SK-N-SH (cell line): ENCODE data around the gene CCKAR. TPM values are rescaled to one million over a fixed set of nuclear protein-coding genes. Genes with fewer than 3 reads are reported as not detected.

Experiments used
- CTCF ChIA-PET: fragments of 300-600, 350-600 bp; formaldehyde crosslinking; extraction: SDS; loops from one replicate; lab custom pipeline; 2021; lab: Yijun Ruan, JAX
- POLR2A ChIA-PET: fragments of 350-600 bp; sonication (Branson Sonifier 250); formaldehyde crosslinking; extraction: SDS; loops from one replicate; lab custom pipeline; 2020; ENCODE audit warnings: antibody characterized with exemption, inconsistent platforms; lab: Yijun Ruan, JAX
- DNase-seq: peaks from one replicate; pipeline ENCODE4 v3.0.0; 2012
- H2AFZ ChIP-seq: fragments of 200-600 bp; sonication (generic); 2 replicates; pipeline ENCODE4 v1.8.1; 2016; ENCODE audit warnings: antibody characterized with exemption, mild to moderate bottlenecking, low read depth
- H3F3A ChIP-seq: fragments of 200-600 bp; sonication (generic); replicated peaks from 2 replicates; pipeline ENCODE3; 2016; ENCODE audit warnings: antibody characterized with exemption, mild to moderate bottlenecking; ENCODE audit not compliant: insufficient read depth
- H3K27ac ChIP-seq, 2 experiments: fragments of 200-500 bp in 1 of 2; fragments of 200-600 bp in 1 of 2; sonication (Bioruptor generic) in 1 of 2; sonication (generic), shearing (Covaris generic) in 1 of 2; 2 replicates each; pipeline versions ENCODE4 v1.5.1 to v1.6.1; 2014 to 2016; ENCODE audit warnings: low read depth in 2 of 2, inconsistent platforms in 1 of 2, low read length in 1 of 2, mild to moderate bottlenecking in 1 of 2, mixed read lengths in 1 of 2
- H3K27me3 ChIP-seq: fragments of 200-600 bp; sonication (generic), shearing (Covaris generic); 2 replicates; pipeline ENCODE4 v1.6.1; 2016; ENCODE audit warnings: mixed run types; ENCODE audit not compliant: insufficient read depth
- H3K36me3 ChIP-seq, 2 experiments: fragments of 200-500 bp in 1 of 2; fragments of 200-600 bp in 1 of 2; sonication (Bioruptor generic) in 1 of 2; sonication (generic) in 1 of 2; replicated peaks in 1 of 2; 2 replicates each; pipeline versions ENCODE3 to v1.5.1; 2014 to 2016; ENCODE audit warnings: low read length in 1 of 2, mild to moderate bottlenecking in 1 of 2; ENCODE audit not compliant: insufficient read depth in 2 of 2, control insufficient read depth in 1 of 2
- H3K4me1 ChIP-seq, 2 experiments: fragments of 200-500 bp in 1 of 2; fragments of 200-600 bp in 1 of 2; sonication (Bioruptor generic) in 1 of 2; sonication (generic), shearing (Covaris generic) in 1 of 2; 2 replicates each; pipeline versions ENCODE4 v1.5.1 to v1.6.1; 2014 to 2016; ENCODE audit warnings: low read depth in 1 of 2, low read length in 1 of 2, mixed run types in 1 of 2; ENCODE audit not compliant: insufficient read depth in 2 of 2, control insufficient read depth in 1 of 2
- H3K4me2 ChIP-seq: fragments of 200-600 bp; sonication (generic), shearing (Covaris generic); 2 replicates; pipeline ENCODE4 v1.6.1; 2017; ENCODE audit warnings: mixed run types
- H3K4me3 ChIP-seq, 2 experiments: fragments of 200-500 bp in 1 of 2; fragments of 200-600 bp in 1 of 2; sonication (Bioruptor generic) in 1 of 2; sonication (generic), shearing (Covaris generic) in 1 of 2; 2 replicates each; pipeline versions ENCODE4 v1.5.1 to v1.8.1; 2014 to 2016; ENCODE audit warnings: low read depth in 2 of 2, inconsistent platforms in 1 of 2, low read length in 1 of 2, mild to moderate bottlenecking in 1 of 2, mixed read lengths in 1 of 2, moderate library complexity in 1 of 2
- H3K79me2 ChIP-seq: fragments of 200-600 bp; sonication (generic); 2 replicates; pipeline ENCODE4 v1.8.1; 2017; ENCODE audit warnings: mild to moderate bottlenecking; ENCODE audit not compliant: insufficient read depth
- H3K9ac ChIP-seq: fragments of 200-600 bp; sonication (generic); 2 replicates; pipeline ENCODE4 v1.6.1; 2017; ENCODE audit warnings: mixed run types
- H3K9me2 ChIP-seq: fragments of 200-600 bp; sonication (generic); 2 replicates; pipeline ENCODE4 v1.6.1; 2017; ENCODE audit warnings: mixed run types
- H3K9me3 ChIP-seq: fragments of 200-600 bp; sonication (generic); 2 replicates; pipeline ENCODE4 v1.6.1; 2017; ENCODE audit warnings: mixed run types, mild to moderate bottlenecking, moderate library complexity
- H4K20me1 ChIP-seq: fragments of 200-600 bp; sonication (generic); 2 replicates; pipeline ENCODE4 v1.6.1; 2017; ENCODE audit warnings: mild to moderate bottlenecking, mixed run types; ENCODE audit not compliant: insufficient read depth
- CHD2 ChIP-seq: fragments of 150-350 bp; IDR thresholded peaks from 2 replicates; pipeline ENCODE4 v1.6.1; 2018; ENCODE audit warnings: low read length; ENCODE audit not compliant: partially characterized antibody
- ELF1 ChIP-seq: IDR thresholded peaks from 2 replicates; pipeline ENCODE4 v1.4.0; 2012
- FOSL2 ChIP-seq: IDR thresholded peaks from 2 replicates; pipeline ENCODE4 v1.4.0; 2012; ENCODE audit warnings: low read depth, mild to moderate bottlenecking, moderate library complexity, borderline replicate concordance
- GATA2 ChIP-seq: sonication (generic); formaldehyde crosslinking; IDR thresholded peaks from 2 replicates; pipeline ENCODE4 v1.5.0; 2020; ENCODE audit warnings: mild to moderate bottlenecking, missing genetic modification reagents
- JUND ChIP-seq: IDR thresholded peaks from 2 replicates; pipeline ENCODE4 v1.4.0; 2012
- MEF2A ChIP-seq: IDR thresholded peaks from 2 replicates; pipeline ENCODE4 v1.4.0; 2012; ENCODE audit warnings: low read depth, borderline replicate concordance
- RAD21 ChIP-seq: IDR thresholded peaks from 2 replicates; pipeline ENCODE4 v1.6.1; 2012; ENCODE audit warnings: mild to moderate bottlenecking, low read length
- RCOR1 ChIP-seq: fragments of 150-350 bp; IDR thresholded peaks from 2 replicates; pipeline ENCODE4 v1.6.1; 2017; ENCODE audit warnings: antibody characterized with exemption, low read length
- RFX5 ChIP-seq: IDR thresholded peaks from 2 replicates; pipeline ENCODE4 v1.6.1; 2012; ENCODE audit warnings: mild to moderate bottlenecking, improper control_type of control experiment, low read length
- SIN3A ChIP-seq: IDR thresholded peaks from 2 replicates; pipeline ENCODE4 v1.6.1; 2012; ENCODE audit warnings: low read depth, mild to moderate bottlenecking, low read length, moderate library complexity, borderline replicate concordance
- TEAD4 ChIP-seq: IDR thresholded peaks from 2 replicates; pipeline ENCODE4 v1.4.0; 2012; ENCODE audit warnings: mild to moderate bottlenecking, borderline replicate concordance; ENCODE audit not compliant: insufficient read depth
- whole genome bisulfite sequencing: methylation state at CpG from one replicate; pipeline ENCODE4 v1.1.6; 2017; ENCODE audit warnings: low lambda C conversion rate; 5-methylcytosine and 5-hydroxymethylcytosine counted together
- polyA plus RNA-seq, 3 experiments: library from polyadenylated mRNA; depleted of rRNA; stranded (reverse); fragments of >200 nt; gene quantifications; 2 replicates each; pipeline ENCODE4 v1.2.3, GENCODE V29; 2012
- TF ChIP-seq, protein P1 (sequence below): fragments of 150-350 bp; IDR thresholded peaks from 2 replicates; pipeline ENCODE4 v1.6.1; 2017; ENCODE audit warnings: antibody characterized with exemption, low read length, low read depth, borderline replicate concordance
- TF ChIP-seq, protein P2 (sequence below): IDR thresholded peaks from 2 replicates; pipeline ENCODE4 v1.6.1; 2012; ENCODE audit warnings: mild to moderate bottlenecking, low read depth, low read length, moderate library complexity
- TF ChIP-seq, protein P3 (sequence below): fragments of 150-350 bp; IDR thresholded peaks from 2 replicates; pipeline ENCODE4 v1.6.1; 2016; ENCODE audit warnings: mild to moderate bottlenecking, low read depth, low read length
- TF ChIP-seq, protein P4 (sequence below): IDR thresholded peaks from 2 replicates; pipeline ENCODE4 v1.4.0; 2012; ENCODE audit warnings: low read depth
- TF ChIP-seq, protein P5 (sequence below): IDR thresholded peaks from 2 replicates; pipeline ENCODE4; 2012

CCKAR gene
- polyA plus RNA-seq, 1 of the 3 experiments (the other 2 are of a cell fraction) = not detected

DNA sequence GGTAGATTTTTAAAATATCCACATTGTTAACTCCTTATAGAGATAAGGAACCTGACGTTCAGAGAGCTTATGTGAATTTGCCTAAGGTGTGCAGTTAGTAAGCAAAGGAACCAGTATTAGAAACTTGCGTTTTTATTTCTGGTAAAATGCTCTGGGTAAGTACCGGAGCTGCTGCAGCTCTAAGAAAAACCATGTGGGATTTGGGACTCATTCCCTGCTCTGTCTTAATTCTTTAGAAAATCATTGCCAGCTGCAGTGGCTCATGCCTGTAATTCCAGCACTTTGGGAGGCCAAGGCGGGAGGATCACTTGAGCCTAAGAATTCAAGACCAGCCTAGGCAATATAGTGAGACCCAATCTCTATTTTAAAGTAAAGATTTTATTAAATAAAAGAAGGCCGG, 5.8 kb downstream of the CCKAR start:
- ChIA-PET CTCF (no interaction called here), POLR2A (no interaction called here)

More for the DNA sequence above, 5.8 kb downstream of the CCKAR start:
- Histone ChIP-seq H3K36me3 (no peaks in the 10 kb centered on the region), H3K79me2 (no peaks in the 10 kb centered on the region), H3K9ac (no peak overlapping the region), H3F3A (no peaks in the 10 kb centered on the region), H3K4me3 (no peak overlapping the region), H4K20me1 (no peaks in the 10 kb centered on the region), H3K4me1 (peaks cover 0 to 2% of the 10 kb centered on the region in 2 experiments; a peak in 1 of 4 replicates), H3K9me2 (no peaks in the 10 kb centered on the region), H3K27ac (no peak overlapping the region)
- WGBS = 84% methylated on average over 5 of the region's 5 CpGs
- TF ChIP-seq CHD2 = no peak
- TF ChIP-seq RAD21 = no peak
- no peak for TF ChIP-seq TEAD4
- TF ChIP-seq, protein P1, sequence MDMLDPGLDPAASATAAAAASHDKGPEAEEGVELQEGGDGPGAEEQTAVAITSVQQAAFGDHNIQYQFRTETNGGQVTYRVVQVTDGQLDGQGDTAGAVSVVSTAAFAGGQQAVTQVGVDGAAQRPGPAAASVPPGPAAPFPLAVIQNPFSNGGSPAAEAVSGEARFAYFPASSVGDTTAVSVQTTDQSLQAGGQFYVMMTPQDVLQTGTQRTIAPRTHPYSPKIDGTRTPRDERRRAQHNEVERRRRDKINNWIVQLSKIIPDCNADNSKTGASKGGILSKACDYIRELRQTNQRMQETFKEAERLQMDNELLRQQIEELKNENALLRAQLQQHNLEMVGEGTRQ = no peak
- no peak for TF ChIP-seq FOSL2
- TF ChIP-seq, protein P2, sequence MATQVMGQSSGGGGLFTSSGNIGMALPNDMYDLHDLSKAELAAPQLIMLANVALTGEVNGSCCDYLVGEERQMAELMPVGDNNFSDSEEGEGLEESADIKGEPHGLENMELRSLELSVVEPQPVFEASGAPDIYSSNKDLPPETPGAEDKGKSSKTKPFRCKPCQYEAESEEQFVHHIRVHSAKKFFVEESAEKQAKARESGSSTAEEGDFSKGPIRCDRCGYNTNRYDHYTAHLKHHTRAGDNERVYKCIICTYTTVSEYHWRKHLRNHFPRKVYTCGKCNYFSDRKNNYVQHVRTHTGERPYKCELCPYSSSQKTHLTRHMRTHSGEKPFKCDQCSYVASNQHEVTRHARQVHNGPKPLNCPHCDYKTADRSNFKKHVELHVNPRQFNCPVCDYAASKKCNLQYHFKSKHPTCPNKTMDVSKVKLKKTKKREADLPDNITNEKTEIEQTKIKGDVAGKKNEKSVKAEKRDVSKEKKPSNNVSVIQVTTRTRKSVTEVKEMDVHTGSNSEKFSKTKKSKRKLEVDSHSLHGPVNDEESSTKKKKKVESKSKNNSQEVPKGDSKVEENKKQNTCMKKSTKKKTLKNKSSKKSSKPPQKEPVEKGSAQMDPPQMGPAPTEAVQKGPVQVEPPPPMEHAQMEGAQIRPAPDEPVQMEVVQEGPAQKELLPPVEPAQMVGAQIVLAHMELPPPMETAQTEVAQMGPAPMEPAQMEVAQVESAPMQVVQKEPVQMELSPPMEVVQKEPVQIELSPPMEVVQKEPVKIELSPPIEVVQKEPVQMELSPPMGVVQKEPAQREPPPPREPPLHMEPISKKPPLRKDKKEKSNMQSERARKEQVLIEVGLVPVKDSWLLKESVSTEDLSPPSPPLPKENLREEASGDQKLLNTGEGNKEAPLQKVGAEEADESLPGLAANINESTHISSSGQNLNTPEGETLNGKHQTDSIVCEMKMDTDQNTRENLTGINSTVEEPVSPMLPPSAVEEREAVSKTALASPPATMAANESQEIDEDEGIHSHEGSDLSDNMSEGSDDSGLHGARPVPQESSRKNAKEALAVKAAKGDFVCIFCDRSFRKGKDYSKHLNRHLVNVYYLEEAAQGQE = no peak
- TF ChIP-seq SIN3A = no peak
- no peak for TF ChIP-seq RCOR1
- TF ChIP-seq, protein P3, sequence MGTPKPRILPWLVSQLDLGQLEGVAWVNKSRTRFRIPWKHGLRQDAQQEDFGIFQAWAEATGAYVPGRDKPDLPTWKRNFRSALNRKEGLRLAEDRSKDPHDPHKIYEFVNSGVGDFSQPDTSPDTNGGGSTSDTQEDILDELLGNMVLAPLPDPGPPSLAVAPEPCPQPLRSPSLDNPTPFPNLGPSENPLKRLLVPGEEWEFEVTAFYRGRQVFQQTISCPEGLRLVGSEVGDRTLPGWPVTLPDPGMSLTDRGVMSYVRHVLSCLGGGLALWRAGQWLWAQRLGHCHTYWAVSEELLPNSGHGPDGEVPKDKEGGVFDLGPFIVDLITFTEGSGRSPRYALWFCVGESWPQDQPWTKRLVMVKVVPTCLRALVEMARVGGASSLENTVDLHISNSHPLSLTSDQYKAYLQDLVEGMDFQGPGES = no peak
- no peak for TF ChIP-seq JUND
- TF ChIP-seq, protein P4, sequence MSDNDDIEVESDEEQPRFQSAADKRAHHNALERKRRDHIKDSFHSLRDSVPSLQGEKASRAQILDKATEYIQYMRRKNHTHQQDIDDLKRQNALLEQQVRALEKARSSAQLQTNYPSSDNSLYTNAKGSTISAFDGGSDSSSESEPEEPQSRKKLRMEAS = no peak
- no peak for TF ChIP-seq RFX5
- TF ChIP-seq MEF2A = no peak
- TF ChIP-seq ELF1 = no peak
- TF ChIP-seq, protein P5, sequence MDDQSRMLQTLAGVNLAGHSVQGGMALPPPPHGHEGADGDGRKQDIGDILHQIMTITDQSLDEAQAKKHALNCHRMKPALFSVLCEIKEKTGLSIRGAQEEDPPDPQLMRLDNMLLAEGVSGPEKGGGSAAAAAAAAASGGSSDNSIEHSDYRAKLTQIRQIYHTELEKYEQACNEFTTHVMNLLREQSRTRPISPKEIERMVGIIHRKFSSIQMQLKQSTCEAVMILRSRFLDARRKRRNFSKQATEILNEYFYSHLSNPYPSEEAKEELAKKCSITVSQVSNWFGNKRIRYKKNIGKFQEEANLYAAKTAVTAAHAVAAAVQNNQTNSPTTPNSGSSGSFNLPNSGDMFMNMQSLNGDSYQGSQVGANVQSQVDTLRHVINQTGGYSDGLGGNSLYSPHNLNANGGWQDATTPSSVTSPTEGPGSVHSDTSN = no peak
- no peak for TF ChIP-seq GATA2 (CRISPR knock-in tag)
- TF ChIP-seq, all 33 proteins: peak for 0
- H3K27me3 ChIP-seq = no peaks in the 10 kb centered on the region
- H3K4me2 ChIP-seq = no peak overlapping the region
- H2AFZ ChIP-seq = no peak overlapping the region
- DNase-seq = no peak
- no peaks in the 10 kb centered on the region for H3K9me3 ChIP-seq
